ENCODE data around the gene KDM4E. TPM values are rescaled to one million over a fixed set of nuclear protein-coding genes. Genes with fewer than 3 reads are reported as not detected.

KDM4E gene
- total RNA-seq, 1 donor from 2014 or later, result not detected

GRCh38 chr11:95068549-95068948 is 43.5 kb downstream of the KDM4E start:
- peaks cover 8% of the 10 kb centered on the region for H3K36me3 Mint-ChIP-seq (ENCODE audit: low read depth)
- H3K27ac Mint-ChIP-seq (ENCODE audit: unreplicated experiment), result peak overlapping the region; percentile 98
- peak overlapping the region; percentile 98 for H3K4me3 Mint-ChIP-seq
- peaks cover 37% of the 10 kb centered on the region for H3K4me1 Mint-ChIP-seq
- no peaks in the 10 kb centered on the region for H3K27me3 Mint-ChIP-seq (ENCODE audit: low read depth)
- no peak for TF ChIP-seq CTCF (conservative IDR thresholded peaks at IDR 0.05)
- peak; percentile 45 for DNase-seq (ENCODE audit: low read depth, low spot score)
- H3K9me3 Mint-ChIP-seq, result no peaks in the 10 kb centered on the region

- peaks cover 8% of the 10 kb centered on the region for H3K36me3 Mint-ChIP-seq (ENCODE audit: low read depth)
- H3K4me1 Mint-ChIP-seq, result peaks cover 29% of the 10 kb centered on the region
- no peaks in the 10 kb centered on the region for H3K9me3 Mint-ChIP-seq
- peak overlapping the region; percentile 50 for H3K4me3 Mint-ChIP-seq
- no peak for DNase-seq (ENCODE audit: low read depth, low spot score)
- H3K27ac Mint-ChIP-seq (ENCODE audit: unreplicated experiment), result no peak overlapping the region
- H3K27me3 Mint-ChIP-seq (ENCODE audit: low read depth), result no peaks in the 10 kb centered on the region
- TF ChIP-seq CTCF (conservative IDR thresholded peaks at IDR 0.05), result no peak
Observed at GRCh38 chr11:95070471-95070870, 45.4 kb downstream of the KDM4E start.

- Mint-ChIP-seq H3K4me1 (peaks cover 21% of the 10 kb centered on the region), H3K9me3 (no peaks in the 10 kb centered on the region), H3K27ac (ENCODE audit: unreplicated experiment) (no peak overlapping the region), H3K36me3 (ENCODE audit: low read depth) (peaks cover 8% of the 10 kb centered on the region), H3K4me3 (no peak overlapping the region), H3K27me3 (ENCODE audit: low read depth) (no peaks in the 10 kb centered on the region)
- no peak for DNase-seq (ENCODE audit: low read depth, low spot score)
- no peak for TF ChIP-seq CTCF (conservative IDR thresholded peaks at IDR 0.05)
Observed at GRCh38 chr11:95072948-95073347, 47.9 kb downstream of the KDM4E start.

- DNase-seq (ENCODE audit: low read depth, low spot score), result no peak
- no peaks in the 10 kb centered on the region for H3K27me3 Mint-ChIP-seq (ENCODE audit: low read depth)
- H3K4me3 Mint-ChIP-seq, result no peak overlapping the region
- TF ChIP-seq CTCF (conservative IDR thresholded peaks at IDR 0.05), result no peak
- H3K9me3 Mint-ChIP-seq, result no peaks in the 10 kb centered on the region
- peaks cover 6% of the 10 kb centered on the region for H3K36me3 Mint-ChIP-seq (ENCODE audit: low read depth)
- peaks cover 6% of the 10 kb centered on the region for H3K4me1 Mint-ChIP-seq
- no peak overlapping the region for H3K27ac Mint-ChIP-seq (ENCODE audit: unreplicated experiment)
Observed at GRCh38 chr11:95074792-95075563, 49.9 kb downstream of the KDM4E start.

- Mint-ChIP-seq H3K27ac (ENCODE audit: unreplicated experiment) (no peak overlapping the region), H3K4me3 (no peak overlapping the region), H3K4me1 (peaks cover 5% of the 10 kb centered on the region), H3K9me3 (no peaks in the 10 kb centered on the region), H3K27me3 (ENCODE audit: low read depth) (no peaks in the 10 kb centered on the region), H3K36me3 (ENCODE audit: low read depth) (no peaks in the 10 kb centered on the region)
- no peak for TF ChIP-seq CTCF (conservative IDR thresholded peaks at IDR 0.05)
- no peak for DNase-seq (ENCODE audit: low read depth, low spot score)
Observed at GRCh38 chr11:95076416-95076815, 51.4 kb downstream of the KDM4E start.
